BLaER1 treated with 17β-estradiol and CSF1 and Interleukin-3, amounts not matched to agents 10 nM and 100 nM (cell line): ENCODE results near the gene MAT2A.

Source experiments
- H3K27ac ChIP-seq, 11 experiments: shearing (Covaris generic); formaldehyde crosslinking; 2 replicates each; pipeline ENCODE4 v1.8.1; 2022
- H3K27me3 ChIP-seq, 11 experiments: shearing (Covaris generic); formaldehyde crosslinking; 2 replicates each; pipeline ENCODE4 v1.8.1; 2022
- H3K36me3 ChIP-seq, 11 experiments: shearing (Covaris generic); formaldehyde crosslinking; 2 replicates each; pipeline ENCODE4 v1.8.1; 2022
- H3K4me1 ChIP-seq, 10 experiments: shearing (Covaris generic); formaldehyde crosslinking; 2 replicates each; pipeline ENCODE4 v1.8.1; 2022
- H3K4me2 ChIP-seq, 11 experiments: shearing (Covaris generic); formaldehyde crosslinking; 2 replicates each; pipeline ENCODE4 v1.8.1; 2022
- H3K4me3 ChIP-seq, 10 experiments: shearing (Covaris generic); formaldehyde crosslinking; 2 replicates each; pipeline ENCODE4 v1.8.1; 2022
- H3K9ac ChIP-seq, 11 experiments: shearing (Covaris generic); formaldehyde crosslinking; 2 replicates each; pipeline ENCODE4 v1.8.1; 2022
- H3K9me3 ChIP-seq, 11 experiments: shearing (Covaris generic); formaldehyde crosslinking; replicated peaks in 1 of 11; 2 replicates each; pipeline ENCODE4 v1.8.1; 2022
- H4K20me1 ChIP-seq, 11 experiments: shearing (Covaris generic); formaldehyde crosslinking; 2 replicates each; pipeline ENCODE4 v1.8.1; 2022
- Cebpa-rat ChIP-seq, 11 experiments: shearing (Covaris generic); IDR thresholded peaks; 2 replicates each; pipeline ENCODE4 v1.8.1; 2022

Gene MAT2A

DNA sequence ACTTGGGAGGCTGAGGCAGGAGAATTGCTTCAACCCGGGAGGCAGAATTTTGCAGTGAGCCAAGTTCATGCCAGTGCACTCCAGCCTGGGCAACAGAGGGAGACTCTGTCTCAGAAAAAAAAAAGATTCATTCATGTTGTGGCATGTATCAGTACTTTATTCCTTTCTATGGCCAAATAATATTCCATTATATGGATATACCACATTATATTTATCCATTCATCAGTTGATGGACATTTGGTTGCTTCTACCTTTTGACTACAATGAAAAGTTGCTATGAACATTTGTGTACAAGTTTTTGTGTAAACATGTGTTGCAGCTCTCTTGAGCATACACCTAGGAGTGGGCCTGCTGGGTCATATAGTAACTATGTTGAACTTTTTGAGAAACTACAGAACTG lies 9.2 kb upstream of the MAT2A start:
- Histone ChIP-seq H3K9ac (no peak overlapping the region), H3K36me3 (no peaks in the 10 kb centered on the region), H3K4me2 (no peak overlapping the region), H3K4me3 (no peak overlapping the region), H4K20me1 (no peaks in the 10 kb centered on the region), H3K4me1 (peaks cover 21 to 27% (median 25%) of the 10 kb centered on the region in 10 experiments), H3K9me3 (peaks cover 0 to 10% (median 4%) of the 10 kb centered on the region in 11 experiments; a peak in 9 of 22 replicates), H3K27me3 (no peaks in the 10 kb centered on the region), H3K27ac (no peak overlapping the region)
- no peak for TF ChIP-seq Cebpa-rat (IDR thresholded peaks at IDR 0.05)

GRCh38 chr2:85531589-85531988 lies 7.4 kb upstream of the MAT2A start:
- TF ChIP-seq Cebpa-rat (IDR thresholded peaks at IDR 0.05), result no peak
- H3K4me3 ChIP-seq, result no peak overlapping the region
- H3K36me3 ChIP-seq, result no peaks in the 10 kb centered on the region
- H3K4me1 ChIP-seq, result peaks cover 21 to 28% (median 24%) of the 10 kb centered on the region in 10 experiments; a peak in 19 of 20 replicates
- no peak overlapping the region for H3K27ac ChIP-seq
- H3K4me2 ChIP-seq, result no peak overlapping the region
- H4K20me1 ChIP-seq, result no peaks in the 10 kb centered on the region
- H3K27me3 ChIP-seq, result no peaks in the 10 kb centered on the region
- H3K9me3 ChIP-seq, result peaks cover 0 to 10% (median 4%) of the 10 kb centered on the region in 11 experiments; a peak in 9 of 22 replicates
- no peak overlapping the region for H3K9ac ChIP-seq

DNA sequence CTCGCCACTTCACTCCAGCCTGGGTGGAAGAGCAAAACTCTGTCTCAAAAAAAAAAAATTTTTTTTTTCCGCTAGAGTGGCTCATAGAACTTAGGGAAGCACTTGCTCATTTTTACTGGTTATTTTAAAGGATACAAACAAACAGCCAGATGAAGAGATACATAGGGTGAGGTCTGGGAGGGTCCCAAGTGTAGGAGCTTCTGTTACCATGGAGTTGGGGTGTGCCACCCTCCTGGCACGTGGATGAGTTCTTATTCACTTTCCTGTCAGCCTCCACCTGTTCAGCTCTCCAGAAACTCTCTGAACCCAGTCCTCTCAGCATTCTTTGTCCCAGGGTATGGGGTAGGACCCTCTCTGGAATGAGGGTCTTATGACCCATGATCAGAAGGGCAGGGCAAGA lies 4.9 kb upstream of the MAT2A start:
- H3K36me3 ChIP-seq, result no peaks in the 10 kb centered on the region
- peaks cover 31 to 40% (median 36%) of the 10 kb centered on the region in 10 experiments for H3K4me1 ChIP-seq
- peak overlapping the region in 1 of 11 experiments; percentile 1; a peak in 3 of 22 replicates for H3K9ac ChIP-seq
- H4K20me1 ChIP-seq, result peaks cover 0 to 1% (median under 1%) of the 10 kb centered on the region in 11 experiments; a peak in 8 of 22 replicates
- no peak overlapping the region for H3K4me3 ChIP-seq
- no peaks in the 10 kb centered on the region for H3K27me3 ChIP-seq
- peak overlapping the region in 6 of 11 experiments; percentile 12 to 61 (median 32); a peak in 8 of 22 replicates for H3K27ac ChIP-seq
- no peak for TF ChIP-seq Cebpa-rat (IDR thresholded peaks at IDR 0.05)
- peaks cover 0 to 10% (median 4%) of the 10 kb centered on the region in 11 experiments; a peak in 9 of 22 replicates for H3K9me3 ChIP-seq
- H3K4me2 ChIP-seq, result peak overlapping the region in 6 of 11 experiments; percentile 26 to 97 (median 82); a peak in 6 of 22 replicates

DNA sequence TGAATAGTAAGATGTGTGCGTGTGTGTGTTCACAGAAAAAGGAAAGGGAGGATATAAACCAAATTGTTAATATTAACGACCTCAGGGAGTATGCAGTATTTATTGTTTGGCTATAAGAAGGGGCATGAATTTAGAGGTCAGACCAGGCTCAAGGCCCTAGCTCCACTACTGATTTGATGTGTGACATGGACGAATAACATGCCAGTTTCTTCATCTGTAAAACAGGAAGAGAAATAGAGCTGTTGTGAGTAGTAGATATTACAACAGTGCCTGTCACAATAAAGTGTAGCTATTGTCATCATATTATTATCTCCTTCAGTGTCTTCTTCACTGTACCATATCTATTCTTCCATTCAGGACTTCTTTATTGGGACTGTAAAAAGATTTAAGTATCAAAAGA lies 4.1 kb upstream of the MAT2A start:
- H3K27ac ChIP-seq, result peak overlapping the region in 7 of 11 experiments; percentile 12 to 61 (median 38); a peak in 10 of 22 replicates

DNA sequence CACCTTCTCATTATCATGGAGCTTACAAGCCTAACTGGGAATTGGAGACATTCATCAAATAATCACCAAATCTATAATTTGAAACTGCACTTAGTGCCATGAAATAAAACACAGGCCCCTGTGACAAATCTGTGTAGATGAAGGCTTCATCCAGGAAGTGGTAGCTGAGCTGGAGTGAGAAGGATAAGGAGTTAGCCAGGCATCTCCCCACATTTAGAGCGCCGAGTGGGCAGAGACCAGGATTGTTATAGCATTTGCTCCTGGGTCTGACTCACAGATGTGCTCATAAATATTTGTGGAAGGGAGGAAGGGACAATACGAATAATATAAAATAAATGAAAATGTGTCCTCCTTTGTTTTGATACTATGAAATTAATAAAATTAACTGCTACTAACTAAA lies 2.5 kb upstream of the MAT2A start:
- Histone ChIP-seq H3K4me1 (peaks cover 36 to 47% (median 43%) of the 10 kb centered on the region in 10 experiments), H3K4me3 (peak overlapping the region in 2 of 10 experiments; percentile 82 to 90; a peak in 4 of 20 replicates), H3K9me3 (no peaks in the 10 kb centered on the region), H3K9ac (peak overlapping the region in 10 of 11 experiments; percentile 32 to 100 (median 99); a peak in 11 of 22 replicates), H3K27ac (peak overlapping the region in 7 of 11 experiments; percentile 27 to 100 (median 99); a peak in 5 of 22 replicates), H4K20me1 (peaks cover 20 to 25% (median 24%) of the 10 kb centered on the region in 11 experiments), H3K27me3 (no peaks in the 10 kb centered on the region), H3K36me3 (peaks cover 16 to 20% (median 19%) of the 10 kb centered on the region in 11 experiments), H3K4me2 (peak overlapping the region; percentile 93 to 98 (median 97))
- no peak for TF ChIP-seq Cebpa-rat (IDR thresholded peaks at IDR 0.05)

More for the DNA sequence above, 4.1 kb upstream of the MAT2A start:
- Histone ChIP-seq H3K4me2 (peak overlapping the region in 7 of 11 experiments; percentile 26 to 97 (median 72); a peak in 13 of 22 replicates), H4K20me1 (peaks cover 4 to 9% (median 8%) of the 10 kb centered on the region in 11 experiments), H3K36me3 (peaks cover 0 to 4% (median 3%) of the 10 kb centered on the region in 11 experiments; a peak in 18 of 22 replicates), H3K9me3 (peaks cover 0 to 5% (median 2%) of the 10 kb centered on the region in 11 experiments; a peak in 8 of 22 replicates), H3K4me1 (peaks cover 31 to 40% (median 36%) of the 10 kb centered on the region in 10 experiments), H3K27me3 (no peaks in the 10 kb centered on the region), H3K4me3 (no peak overlapping the region), H3K9ac (peak overlapping the region in 1 of 11 experiments; percentile 5; a peak in 1 of 22 replicates)
- TF ChIP-seq Cebpa-rat (IDR thresholded peaks at IDR 0.05), result no peak

GRCh38 chr2:85537600-85538506 lies 1.1 kb upstream of the MAT2A start:
- Histone ChIP-seq H3K27me3 (no peaks in the 10 kb centered on the region), H3K4me3 (peak overlapping the region; percentile 79 to 99 (median 91)), H3K9me3 (no peaks in the 10 kb centered on the region), H3K36me3 (peaks cover 29 to 34% (median 33%) of the 10 kb centered on the region in 11 experiments), H3K9ac (peak overlapping the region; percentile 96 to 100 (median 99)), H3K4me1 (peaks cover 50 to 61% (median 57%) of the 10 kb centered on the region in 10 experiments), H3K4me2 (peak overlapping the region; percentile 93 to 98 (median 97)), H4K20me1 (peaks cover 34 to 39% (median 38%) of the 10 kb centered on the region in 11 experiments), H3K27ac (peak overlapping the region; percentile 97 to 100 (median 99))
- TF ChIP-seq Cebpa-rat (IDR thresholded peaks at IDR 0.05), result no peak

- H3K4me1 ChIP-seq, result peaks cover 49 to 66% (median 56%) of the 10 kb centered on the region in 10 experiments
- peaks cover 46 to 51% (median 50%) of the 10 kb centered on the region in 11 experiments for H3K36me3 ChIP-seq
- H3K27me3 ChIP-seq, result no peaks in the 10 kb centered on the region
- no peaks in the 10 kb centered on the region for H3K9me3 ChIP-seq
- peak overlapping the region; percentile 97 to 100 (median 99) for H3K27ac ChIP-seq
- peaks cover 51 to 55% (median 55%) of the 10 kb centered on the region in 11 experiments for H4K20me1 ChIP-seq
- no peak for TF ChIP-seq Cebpa-rat (IDR thresholded peaks at IDR 0.05)
- peak overlapping the region; percentile 79 to 99 (median 91) for H3K4me3 ChIP-seq
- peak overlapping the region; percentile 84 to 97 (median 93) for H3K4me2 ChIP-seq
- peak overlapping the region; percentile 96 to 100 (median 99) for H3K9ac ChIP-seq
Observed at GRCh38 chr2:85539361-85540132, 579 bp downstream of the MAT2A start.

GRCh38 chr2:85540133-85540648 lies 1.2 kb downstream of the MAT2A start:
- H3K27me3 ChIP-seq, result no peaks in the 10 kb centered on the region

More at GRCh38 chr2:85540133-85540648, 1.2 kb downstream of the MAT2A start:
- H4K20me1 ChIP-seq, result peaks cover 57 to 62% (median 61%) of the 10 kb centered on the region in 11 experiments
- H3K4me2 ChIP-seq, result peak overlapping the region; percentile 84 to 97 (median 93)
- H3K4me1 ChIP-seq, result peaks cover 42 to 60% (median 50%) of the 10 kb centered on the region in 10 experiments
- H3K9me3 ChIP-seq, result no peaks in the 10 kb centered on the region
- H3K27ac ChIP-seq, result peak overlapping the region; percentile 97 to 100 (median 99)
- H3K4me3 ChIP-seq, result peak overlapping the region; percentile 79 to 99 (median 91)
- peak overlapping the region; percentile 96 to 100 (median 99) for H3K9ac ChIP-seq
- no peak for TF ChIP-seq Cebpa-rat (IDR thresholded peaks at IDR 0.05)
- H3K36me3 ChIP-seq, result peaks cover 53 to 57% (median 56%) of the 10 kb centered on the region in 11 experiments
